HepG2 (cell line): ENCODE data around the gene AIMP2. TPM values are rescaled to one million over a fixed set of nuclear protein-coding genes. Genes with fewer than 3 reads are reported as not detected.
A peak's percentile ranks its signal among the peaks of the same experiment; 100 is the strongest.

Experiments
- ADNP ChIP-seq: sonication (generic); formaldehyde crosslinking; IDR thresholded peaks from 2 replicates; pipeline ENCODE4 v1.4.0; 2020; ENCODE audit warnings: missing genetic modification reagents
- BORCS8-MEF2B ChIP-seq: sonication (generic); formaldehyde crosslinking; IDR thresholded peaks from 2 replicates; pipeline ENCODE4 v1.8.0; 2022; ENCODE audit warnings: mild to moderate bottlenecking, missing genetic modification reagents
- CTCF ChIP-seq: sonication (generic); formaldehyde crosslinking; IDR thresholded peaks from 2 replicates; pipeline ENCODE4 v1.5.0; 2020; ENCODE audit warnings: mild to moderate bottlenecking, missing genetic modification reagents, moderate library complexity
- GABPB1 ChIP-seq: IDR thresholded peaks from 2 replicates; pipeline ENCODE4 v1.6.1; 2016; ENCODE audit warnings: mild to moderate bottlenecking, missing genetic modification reagents, moderate library complexity, missing compliant biosample characterization
- GATAD1 ChIP-seq: IDR thresholded peaks from 2 replicates; pipeline ENCODE4 v1.6.1; 2016; ENCODE audit warnings: missing genetic modification reagents, missing compliant biosample characterization
- GPBP1L1 ChIP-seq: sonication (generic); formaldehyde crosslinking; IDR thresholded peaks from 2 replicates; pipeline ENCODE4 v1.5.0; 2020; ENCODE audit warnings: mild to moderate bottlenecking, missing genetic modification reagents
- KDM1A ChIP-seq: IDR thresholded peaks from 2 replicates; pipeline ENCODE4 v1.6.1; 2016; ENCODE audit warnings: missing compliant biosample characterization
- KMT2B ChIP-seq: IDR thresholded peaks from 2 replicates; pipeline ENCODE4 v1.6.1; 2016; ENCODE audit warnings: missing genetic modification reagents, missing compliant biosample characterization
- MAZ ChIP-seq, 2 experiments: sonication (generic) in 1 of 2; formaldehyde crosslinking in 1 of 2; IDR thresholded peaks; 2 replicates each; pipeline versions ENCODE4 v1.5.0 to v1.6.1; 2012 to 2020; ENCODE audit warnings: low read depth in 2 of 2, mild to moderate bottlenecking in 2 of 2, borderline replicate concordance in 1 of 2, improper control_type of control experiment in 1 of 2, low read length in 1 of 2, missing genetic modification reagents in 1 of 2, moderate library complexity in 1 of 2
- PAF1 ChIP-seq: IDR thresholded peaks from 2 replicates; pipeline ENCODE4 v1.6.1; 2016; ENCODE audit warnings: missing genetic modification reagents, missing compliant biosample characterization
- RARG ChIP-seq: sonication (generic); formaldehyde crosslinking; IDR thresholded peaks from 2 replicates; pipeline ENCODE4 v1.4.0; 2020; ENCODE audit warnings: low read depth, mild to moderate bottlenecking, missing genetic modification reagents
- SCMH1 ChIP-seq: sonication (generic); formaldehyde crosslinking; IDR thresholded peaks from 2 replicates; pipeline ENCODE4 v1.9.0; 2021; ENCODE audit warnings: missing genetic modification reagents, mild to moderate bottlenecking, borderline replicate concordance
- TRAFD1 ChIP-seq: sonication (generic); formaldehyde crosslinking; IDR thresholded peaks from 2 replicates; pipeline ENCODE4 v1.5.1; 2020; ENCODE audit warnings: missing genetic modification reagents, mild to moderate bottlenecking, borderline replicate concordance
- ZNF30 ChIP-seq: sonication (generic); formaldehyde crosslinking; IDR thresholded peaks from 2 replicates; pipeline ENCODE4 v1.5.0; 2020; ENCODE audit warnings: mild to moderate bottlenecking, missing genetic modification reagents
- ZNF552 ChIP-seq: sonication (generic); formaldehyde crosslinking; IDR thresholded peaks from 2 replicates; pipeline ENCODE4 v1.9.0; 2022; ENCODE audit warnings: missing genetic modification reagents, mild to moderate bottlenecking, borderline replicate concordance
- ZNF687 ChIP-seq: sonication (generic); formaldehyde crosslinking; IDR thresholded peaks from 2 replicates; pipeline ENCODE4 v1.5.1; 2020; ENCODE audit warnings: mild to moderate bottlenecking, missing genetic modification reagents, moderate library complexity
- ZSCAN31 ChIP-seq: sonication (generic); formaldehyde crosslinking; IDR thresholded peaks from 2 replicates; pipeline ENCODE4 v1.5.0; 2020; ENCODE audit warnings: low read depth, mild to moderate bottlenecking, missing genetic modification reagents
- polyA plus RNA-seq, 8 experiments: library from polyadenylated mRNA; depleted of rRNA in 3 of 8; stranded (reverse) in 7 of 8; unstranded in 1 of 8; fragments of >200 nt; fragmentation: Illumina TruSeq in 4 of 8; extraction: Trizol in 4 of 8; gene quantifications; 2 replicates each; pipeline versions ENCODE4 v1.2.1 to v1.2.3, GENCODE V29; 2011 to 2016; ENCODE audit warnings: low read depth in 4 of 8, missing spikeins in 1 of 8, mixed read lengths in 1 of 8; ENCODE audit not compliant: insufficient read depth in 1 of 8
- total RNA-seq, 5 experiments: library from RNA; depleted of rRNA; stranded (reverse); fragments of >200 nt; fragmentation: Illumina TruSeq; extraction: Trizol; gene quantifications; 2 replicates each; pipeline ENCODE4 v1.2.3, GENCODE V29; 2016; ENCODE audit warnings: low read depth in 1 of 5

AIMP2 gene
- total and polyA plus RNA-seq, 2 of the 13 experiments (the other 11 are each of a cell fraction or from before 2014, with no cell fraction given), result 38.2 to 84.9 TPM

GRCh38 chr7:6026011-6026819 lies 17.1 kb downstream of the AIMP2 start (continued):
- TF ChIP-seq CTCF (CRISPR knock-in tag) (peak; percentile 58), TRAFD1 (no peak), RARG (no peak), PAF1 (no peak), ZNF552 (no peak), KMT2B (no peak), SCMH1 (no peak), GATAD1 (CRISPR knock-in tag) (no peak), GPBP1L1 (CRISPR knock-in tag) (no peak), GABPB1 (CRISPR knock-in tag) (peak; percentile 42), ZNF30 (CRISPR knock-in tag) (no peak), ADNP (CRISPR knock-in tag) (no peak), MAZ (IDR thresholded peaks at IDR 0.05; ENCODE audit: borderline replicate concordance, low read depth, low read length) (no peak), MAZ (CRISPR knock-in tag; IDR thresholded peaks at IDR 0.05; ENCODE audit: low read depth) (no peak), ZNF687 (peak; percentile 44), KDM1A (CRISPR knock-in tag) (no peak), BORCS8-MEF2B (CRISPR knock-in tag) (no peak), ZSCAN31 (CRISPR knock-in tag) (no peak)
